ENCODE results near the gene MTMR12.

GRCh38 chr5:32195265-32195664 is 117.5 kb downstream of the MTMR12 start:
- TF ChIP-seq YY1 (IDR thresholded peaks at IDR 0.05; ENCODE audit: insufficient read depth, insufficient read length) (no peak), ZNF274 (IDR thresholded peaks at IDR 0.05; ENCODE audit: low read depth, low read length) (no peak), SUZ12 (IDR thresholded peaks at IDR 0.05; ENCODE audit: extremely low read depth, insufficient read depth, insufficient read length) (no peak)
